Measurements from ENCODE around the gene CDK19.
"Not testable (repeated sequence)": the region's sequence is repeated elsewhere in the genome, so short reads cannot be mapped to it uniquely, and the experiment has no call there.

The CDK19 gene

GRCh38 chr6:110755411-110755834 is 59.8 kb downstream of the CDK19 start:
- Histone ChIP-seq H3K9me3 (ENCODE audit: control insufficient read depth, low read length) (no peaks in the 10 kb centered on the region), H2BK5ac (ENCODE audit: low read depth, low read length, poor library complexity, severe bottlenecking) (no peak overlapping the region), H3K4me1 (ENCODE audit: control insufficient read depth, insufficient read depth, low read depth, low read length) (peaks cover 3% of the 10 kb centered on the region), H2AFZ (ENCODE audit: low read depth, low read length) (no peak overlapping the region), H4K91ac (ENCODE audit: low read length) (no peak overlapping the region), H3K4me3 (ENCODE audit: insufficient read depth in 1 of 2, low read depth in 1 of 2, low read length in 2 of 2) (no peak overlapping the region), H3K36me3 (ENCODE audit: control insufficient read depth in 1 of 2, insufficient read depth in 2 of 2, low read depth in 1 of 2, low read length in 2 of 2) (no peaks in the 10 kb centered on the region), H3K14ac (ENCODE audit: low read length in 2 of 2) (no peak overlapping the region), H3K27me3 (ENCODE audit: control insufficient read depth in 1 of 2, insufficient read depth in 1 of 2, low read length in 2 of 2) (no peaks in the 10 kb centered on the region), H3K79me1 (replicated peaks; ENCODE audit: low read length, poor library complexity, severe bottlenecking) (peaks cover 13% of the 10 kb centered on the region), H3K27ac (ENCODE audit: low read length, poor library complexity, severe bottlenecking) (no peak overlapping the region), H3K4me2 (ENCODE audit: low read length, poor library complexity, severe bottlenecking) (no peak overlapping the region), H2BK15ac (ENCODE audit: low read depth, poor library complexity, severe bottlenecking) (no peak overlapping the region), H4K8ac (ENCODE audit: low read length) (no peak overlapping the region), H3K4ac (ENCODE audit: low read depth in 1 of 2, low read length in 2 of 2) (no peak overlapping the region), H3K9ac (ENCODE audit: low read length) (no peak overlapping the region), H2BK120ac (ENCODE audit: low read depth, low read length) (no peak overlapping the region), H2BK12ac (ENCODE audit: low read length in 2 of 2) (no peak overlapping the region), H3K18ac (ENCODE audit: low read depth in 1 of 2, low read length in 2 of 2) (no peak overlapping the region), H2AK5ac (ENCODE audit: low read length, severe bottlenecking) (no peak overlapping the region), H3K23ac (ENCODE audit: low read length in 2 of 2) (no peak overlapping the region)
- WGBS: 100% methylated on average over 2 of the region's 3 CpGs
- DNase-seq: no peak

GRCh38 chr6:110753936-110754668 is 61.2 kb downstream of the CDK19 start:
- not testable (repeated sequence) for H3K23ac ChIP-seq (ENCODE audit: low read length in 2 of 2); H3K14ac ChIP-seq (ENCODE audit: low read length in 2 of 2); H2BK120ac ChIP-seq (ENCODE audit: low read depth, low read length); H4K8ac ChIP-seq (ENCODE audit: low read length); H2BK15ac ChIP-seq (ENCODE audit: low read depth, poor library complexity, severe bottlenecking); H3K4ac ChIP-seq (ENCODE audit: low read depth in 1 of 2, low read length in 2 of 2); H3K18ac ChIP-seq (ENCODE audit: low read depth in 1 of 2, low read length in 2 of 2); H3K9ac ChIP-seq (ENCODE audit: low read length); H3K27ac ChIP-seq (ENCODE audit: low read length, poor library complexity, severe bottlenecking); H2AK5ac ChIP-seq (ENCODE audit: low read length, severe bottlenecking); H3K4me1 ChIP-seq (ENCODE audit: control insufficient read depth, insufficient read depth, low read depth, low read length); H3K36me3 ChIP-seq (ENCODE audit: control insufficient read depth in 1 of 2, insufficient read depth in 2 of 2, low read depth in 1 of 2, low read length in 2 of 2); H3K27me3 ChIP-seq (ENCODE audit: control insufficient read depth in 1 of 2, insufficient read depth in 1 of 2, low read length in 2 of 2); H2BK5ac ChIP-seq (ENCODE audit: low read depth, low read length, poor library complexity, severe bottlenecking); H3K4me2 ChIP-seq (ENCODE audit: low read length, poor library complexity, severe bottlenecking); H2AFZ ChIP-seq (ENCODE audit: low read depth, low read length); H3K4me3 ChIP-seq (ENCODE audit: insufficient read depth in 1 of 2, low read depth in 1 of 2, low read length in 2 of 2); H4K91ac ChIP-seq (ENCODE audit: low read length); H3K9me3 ChIP-seq (ENCODE audit: control insufficient read depth, low read length); DNase-seq; H2BK12ac ChIP-seq (ENCODE audit: low read length in 2 of 2)
- peaks cover 15% of the 10 kb centered on the region for H3K79me1 ChIP-seq (replicated peaks; ENCODE audit: low read length, poor library complexity, severe bottlenecking)
- over 99% methylated on average over 8 of the region's 9 CpGs for WGBS

- Histone ChIP-seq H3K23ac (ENCODE audit: low read length in 2 of 2) (no peak overlapping the region), H3K14ac (ENCODE audit: low read length in 2 of 2) (no peak overlapping the region), H4K8ac (ENCODE audit: low read length) (no peak overlapping the region), H2BK12ac (ENCODE audit: low read length in 2 of 2) (no peak overlapping the region), H3K4me1 (ENCODE audit: control insufficient read depth, insufficient read depth, low read depth, low read length) (no peaks in the 10 kb centered on the region), H2BK5ac (ENCODE audit: low read depth, low read length, poor library complexity, severe bottlenecking) (no peak overlapping the region), H3K4ac (ENCODE audit: low read depth in 1 of 2, low read length in 2 of 2) (no peak overlapping the region), H2BK120ac (ENCODE audit: low read depth, low read length) (no peak overlapping the region), H4K91ac (ENCODE audit: low read length) (no peak overlapping the region), H2AK5ac (ENCODE audit: low read length, severe bottlenecking) (no peak overlapping the region), H3K9me3 (ENCODE audit: control insufficient read depth, low read length) (peaks cover 3% of the 10 kb centered on the region), H3K9ac (ENCODE audit: low read length) (no peak overlapping the region), H3K27ac (ENCODE audit: low read length, poor library complexity, severe bottlenecking) (no peak overlapping the region), H3K79me1 (replicated peaks; ENCODE audit: low read length, poor library complexity, severe bottlenecking) (peaks cover 14% of the 10 kb centered on the region), H3K4me3 (ENCODE audit: insufficient read depth in 1 of 2, low read depth in 1 of 2, low read length in 2 of 2) (no peak overlapping the region), H3K18ac (ENCODE audit: low read depth in 1 of 2, low read length in 2 of 2) (no peak overlapping the region), H2AFZ (ENCODE audit: low read depth, low read length) (no peak overlapping the region), H2BK15ac (ENCODE audit: low read depth, poor library complexity, severe bottlenecking) (no peak overlapping the region), H3K4me2 (ENCODE audit: low read length, poor library complexity, severe bottlenecking) (no peak overlapping the region), H3K27me3 (ENCODE audit: control insufficient read depth in 1 of 2, insufficient read depth in 1 of 2, low read length in 2 of 2) (no peaks in the 10 kb centered on the region), H3K36me3 (ENCODE audit: control insufficient read depth in 1 of 2, insufficient read depth in 2 of 2, low read depth in 1 of 2, low read length in 2 of 2) (peaks cover 0 to 5% of the 10 kb centered on the region in 2 experiments)
- no peak for DNase-seq
- 96% methylated on average over 3 of the region's 3 CpGs for WGBS
Observed at GRCh38 chr6:110748453-110748852, 66.8 kb downstream of the CDK19 start.

GRCh38 chr6:110746680-110747079 is 68.6 kb downstream of the CDK19 start:
- H2BK12ac ChIP-seq (ENCODE audit: low read length in 2 of 2): no peak overlapping the region
- no peak overlapping the region for H2BK120ac ChIP-seq (ENCODE audit: low read depth, low read length)
- no peak overlapping the region for H3K23ac ChIP-seq (ENCODE audit: low read length in 2 of 2)
- WGBS: no CpG with 5 or more reads among the region's 1 CpG
- no peaks in the 10 kb centered on the region for H3K27me3 ChIP-seq (ENCODE audit: control insufficient read depth in 1 of 2, insufficient read depth in 1 of 2, low read length in 2 of 2)
- H3K4me2 ChIP-seq (ENCODE audit: low read length, poor library complexity, severe bottlenecking): no peak overlapping the region
- H3K36me3 ChIP-seq (ENCODE audit: control insufficient read depth in 1 of 2, insufficient read depth in 2 of 2, low read depth in 1 of 2, low read length in 2 of 2): peaks cover 3 to 23% of the 10 kb centered on the region in 2 experiments
- no peak overlapping the region for H3K9ac ChIP-seq (ENCODE audit: low read length)
- H3K9me3 ChIP-seq (ENCODE audit: control insufficient read depth, low read length): peaks cover 19% of the 10 kb centered on the region
- H3K18ac ChIP-seq (ENCODE audit: low read depth in 1 of 2, low read length in 2 of 2): no peak overlapping the region
- H3K79me1 ChIP-seq (replicated peaks; ENCODE audit: low read length, poor library complexity, severe bottlenecking): peaks cover 14% of the 10 kb centered on the region
- no peak overlapping the region for H2AFZ ChIP-seq (ENCODE audit: low read depth, low read length)
- H3K27ac ChIP-seq (ENCODE audit: low read length, poor library complexity, severe bottlenecking): no peak overlapping the region
- H4K8ac ChIP-seq (ENCODE audit: low read length): no peak overlapping the region
- H3K4me3 ChIP-seq (ENCODE audit: insufficient read depth in 1 of 2, low read depth in 1 of 2, low read length in 2 of 2): no peak overlapping the region
- H3K14ac ChIP-seq (ENCODE audit: low read length in 2 of 2): no peak overlapping the region
- no peak overlapping the region for H3K4ac ChIP-seq (ENCODE audit: low read depth in 1 of 2, low read length in 2 of 2)
- H2BK5ac ChIP-seq (ENCODE audit: low read depth, low read length, poor library complexity, severe bottlenecking): no peak overlapping the region
- no peak overlapping the region for H2BK15ac ChIP-seq (ENCODE audit: low read depth, poor library complexity, severe bottlenecking)
- no peak for DNase-seq
- no peak overlapping the region for H2AK5ac ChIP-seq (ENCODE audit: low read length, severe bottlenecking)
- H3K4me1 ChIP-seq (ENCODE audit: control insufficient read depth, insufficient read depth, low read depth, low read length): no peaks in the 10 kb centered on the region
- H4K91ac ChIP-seq (ENCODE audit: low read length): no peak overlapping the region
